Endothelial cell of umbilical vein (primary cell): ENCODE data around the gene CLCN5. TPM values are rescaled to one million over a fixed set of nuclear protein-coding genes. Genes with fewer than 3 reads are reported as not detected.

ENCODE experiments used
- BruUV-seq: library from RNA; stranded (reverse); fragments of 400-500 nt; replicated peaks from 2 replicates; lab custom pipeline; 2021; lab: Mats Ljungman, UMichigan
- CTCF ChIA-PET: fragments of 300-600, 350-600 bp; sonication (Branson Sonifier 250); formaldehyde crosslinking; loops from one replicate; lab custom pipeline; 2021; ENCODE audit warnings: antibody characterized with exemption, inconsistent platforms; lab: Charles Lee
- POLR2A ChIA-PET: fragments of 300-600, 350-600 bp; sonication (Branson Sonifier 250); formaldehyde crosslinking; loops from one replicate; lab custom pipeline; 2021; ENCODE audit warnings: antibody characterized with exemption, inconsistent platforms; lab: Charles Lee
- DNase-seq: peaks from one replicate; pipeline ENCODE4 v3.0.0-alpha.2; 2011; ENCODE audit warnings: low read depth, low spot score
- FAIRE-seq: peaks from 2 replicates; lab custom pipeline; 2011; peaks lifted over from hg19 to GRCh38; lab: Jason Lieb, UNC
- H2AFZ ChIP-seq: 2 replicates; pipeline ENCODE4 v1.6.0; 2012; ENCODE audit warnings: low read depth, low read length, control low read depth, inconsistent platforms
- H3K27ac ChIP-seq: 2 replicates; pipeline ENCODE4 v1.5.1; 2011; ENCODE audit warnings: low read depth, mild to moderate bottlenecking, control low read depth, low read length, moderate library complexity; ENCODE audit not compliant: insufficient read depth
- H3K27me3 ChIP-seq, 2 experiments: 2 replicates each; pipeline versions ENCODE4 v1.6.0 to v1.6.1; 2011; ENCODE audit warnings: low read length in 2 of 2, mixed read lengths in 1 of 2; ENCODE audit not compliant: control insufficient read depth in 2 of 2, insufficient read depth in 2 of 2
- H3K36me3 ChIP-seq, 2 experiments: 2 replicates in 1 of 2; 3 replicates in 1 of 2; pipeline ENCODE4 v1.5.1; 2011; ENCODE audit warnings: low read length in 2 of 2, mild to moderate bottlenecking in 1 of 2, moderate library complexity in 1 of 2; ENCODE audit not compliant: control insufficient read depth in 2 of 2, insufficient read depth in 2 of 2; ENCODE audit errors: extremely low read depth in 1 of 2
- H3K4me1 ChIP-seq: 3 replicates; pipeline ENCODE4 v1.5.1; 2011; ENCODE audit warnings: mild to moderate bottlenecking, low read length; ENCODE audit not compliant: control insufficient read depth, insufficient read depth; ENCODE audit errors: extremely low read depth
- H3K4me2 ChIP-seq: 2 replicates; pipeline ENCODE4 v1.6.1; 2011; ENCODE audit warnings: low read length, control low read depth, mixed read lengths; ENCODE audit not compliant: insufficient read depth
- H3K4me3 ChIP-seq, 3 experiments: fragments of 200-600 bp in 1 of 3; sonication (generic), shearing (Covaris generic) in 1 of 3; replicated peaks in 1 of 3; 2 replicates each; pipeline ENCODE4 v1.5.1; 2011 to 2016; ENCODE audit warnings: control low read depth in 3 of 3, low read length in 3 of 3, mild to moderate bottlenecking in 2 of 3, inconsistent platforms in 1 of 3, low read depth in 1 of 3, moderate library complexity in 1 of 3; ENCODE audit not compliant: insufficient read depth in 1 of 3
- H3K79me2 ChIP-seq: 2 replicates; pipeline ENCODE4 v1.6.0; 2012; ENCODE audit warnings: low read length, inconsistent platforms; ENCODE audit not compliant: control insufficient read depth, insufficient read depth
- H3K9ac ChIP-seq: replicated peaks from 2 replicates; pipeline ENCODE3; 2011; ENCODE audit warnings: low read length, control low read depth; ENCODE audit not compliant: insufficient read depth; ENCODE audit errors: extremely low read depth
- H3K9me1 ChIP-seq: replicated peaks from 3 replicates; pipeline ENCODE4 v1.6.0; 2011; ENCODE audit warnings: mild to moderate bottlenecking, low read length; ENCODE audit not compliant: control insufficient read depth, insufficient read depth; ENCODE audit errors: extremely low read depth
- H3K9me3 ChIP-seq: replicated peaks from 2 replicates; pipeline ENCODE4 v1.5.1; 2012; ENCODE audit warnings: low read length, inconsistent platforms; ENCODE audit not compliant: control insufficient read depth, insufficient read depth
- H4K20me1 ChIP-seq: replicated peaks from 2 replicates; pipeline ENCODE3; 2011; ENCODE audit warnings: mild to moderate bottlenecking, low read length; ENCODE audit not compliant: control insufficient read depth, insufficient read depth; ENCODE audit errors: extremely low read depth
- EZH2 ChIP-seq: IDR thresholded peaks from 2 replicates; pipeline ENCODE4 v1.6.1; 2012; ENCODE audit warnings: borderline replicate concordance, low read depth, mild to moderate bottlenecking, moderate library complexity, low read length, inconsistent platforms; ENCODE audit not compliant: severe bottlenecking
- JUN ChIP-seq: IDR thresholded peaks from 2 replicates; pipeline ENCODE4 v1.6.1; 2011; ENCODE audit warnings: borderline replicate concordance, low read depth; ENCODE audit not compliant: insufficient read length, insufficient read depth
- MYC ChIP-seq: IDR thresholded peaks from one replicate; pipeline ENCODE4 v1.6.1; 2011; ENCODE audit warnings: mild to moderate bottlenecking, low read depth, low read length
- POLR2A ChIP-seq: IDR thresholded peaks from 2 replicates; pipeline ENCODE4 v1.6.1; 2012; ENCODE audit warnings: low read depth, mild to moderate bottlenecking, control low read depth, low read length
- POLR2AphosphoS5 ChIP-seq: IDR thresholded peaks from 2 replicates; pipeline ENCODE4 v1.6.1; 2012; ENCODE audit warnings: low read depth, mild to moderate bottlenecking, control low read depth, low read length, moderate library complexity; ENCODE audit not compliant: insufficient read depth
- dilution Hi-C: fragments of 300-500 bp; cut with MboI; formaldehyde crosslinking; loops from one replicate; pipeline ENCODE4 v1.15.0; 2019; ENCODE audit warnings: low sequenced_read_pairs; ENCODE audit not compliant: extremely low pct_ligation_motif_present
- intact Hi-C: fragments of 100-400 bp; cut with micrococcal nuclease; formaldehyde crosslinking; loops from one replicate; pipeline ENCODE4 v1.10.0; 2022
- polyA plus RNA-seq, 4 experiments: library from polyadenylated mRNA; depleted of rRNA in 3 of 4; stranded (reverse) in 3 of 4; unstranded in 1 of 4; fragments of >200 nt; gene quantifications; 2 replicates each; pipeline versions ENCODE4 v1.2.1 to v1.2.3, GENCODE V29; 2011 to 2012; ENCODE audit warnings: missing spikeins in 1 of 4
- total RNA-seq: library from RNA; stranded (reverse); gene quantifications from 2 replicates; pipeline ENCODE4 v1.2.3, GENCODE V29; 2021

The CLCN5 gene
- total and polyA plus RNA-seq, 2 donors (not counting 3 experiments of a cell fraction or from before 2014, with no cell fraction given), result 3.1 to 12.9 TPM

- peak; percentile 73 for DNase-seq
- Histone ChIP-seq H3K9me3 (no peaks in the 10 kb centered on the region), H3K4me2 (peak overlapping the region; percentile 51), H2AFZ (peak overlapping the region; percentile 37), H3K27me3 (no peaks in the 10 kb centered on the region), H3K9ac (no peak overlapping the region), H3K36me3 (no peaks in the 10 kb centered on the region), H3K27ac (peak overlapping the region; percentile 37), H3K79me2 (no peaks in the 10 kb centered on the region), H4K20me1 (no peaks in the 10 kb centered on the region), H3K4me1 (peaks cover 11% of the 10 kb centered on the region), H3K4me3 (no peak overlapping the region), H3K9me1 (no peaks in the 10 kb centered on the region)
- no TSS peak for BruUV-seq
- TF ChIP-seq POLR2AphosphoS5, result no peak
- TF ChIP-seq JUN, result peak; percentile 30
- TF ChIP-seq POLR2A, result no peak
- ChIA-PET POLR2A (no interaction called here), CTCF (interaction anchor here (1.0 to 1.1 kb wide), 2 partner anchors 15 to 59 kb away, joined by 3 read pairs; no protein-coding TSS in a partner anchor)
- dilution Hi-C loops (no loop called here), intact Hi-C loops (loop anchor here (5.0 kb wide), 1 partner anchor 56 kb away; the partner anchor contains the start of gene CLCN5)
- FAIRE-seq, result peak; percentile 75
These were observed 55.8 kb downstream of the CLCN5 start for GRCh38 chrX:49978176-49978575.

GRCh38 chrX:49986058-49986457, 63.7 kb downstream of the CLCN5 start:
- no peak overlapping the region for H3K4me3 ChIP-seq
- no peak overlapping the region for H3K9ac ChIP-seq
- H3K27ac ChIP-seq, result no peak overlapping the region
- H2AFZ ChIP-seq, result no peak overlapping the region
- FAIRE-seq, result no peak
- DNase-seq, result no peak
- no peak overlapping the region for H3K4me2 ChIP-seq
- no peaks in the 10 kb centered on the region for H3K27me3 ChIP-seq
- no peaks in the 10 kb centered on the region for H3K9me1 ChIP-seq
- H3K79me2 ChIP-seq, result no peaks in the 10 kb centered on the region
- CTCF ChIA-PET, result no interaction called here
- no TSS peak for BruUV-seq
- POLR2A ChIA-PET, result no interaction called here
- H4K20me1 ChIP-seq, result no peaks in the 10 kb centered on the region
- H3K4me1 ChIP-seq, result no peaks in the 10 kb centered on the region
- no peaks in the 10 kb centered on the region for H3K9me3 ChIP-seq
- H3K36me3 ChIP-seq, result no peaks in the 10 kb centered on the region
- no peak for TF ChIP-seq MYC
- TF ChIP-seq EZH2, result no peak
- intact Hi-C loops, result no loop called here
- dilution Hi-C loops, result no loop called here
